Stomach smooth muscle (tissue), 2 donors: Measurements from ENCODE around the gene ZAP70.

Experiments
- H3K27ac ChIP-seq: one replicate; pipeline ENCODE4 v1.7.0; 2013; ENCODE audit warnings: mild to moderate bottlenecking, low read length, inconsistent platforms
- H3K27me3 ChIP-seq, 2 donors: one replicate each; pipeline ENCODE4 v1.7.0; 2013; ENCODE audit warnings: low read length in 2 of 2; ENCODE audit not compliant: insufficient read depth in 2 of 2, control insufficient read depth in 1 of 2
- H3K36me3 ChIP-seq, 2 donors: one replicate each; pipeline ENCODE4 v1.7.0; 2013; ENCODE audit warnings: low read length in 2 of 2; ENCODE audit not compliant: control insufficient read depth in 2 of 2, insufficient read depth in 2 of 2
- H3K4me1 ChIP-seq: one replicate; pipeline ENCODE4 v1.7.0; 2013; ENCODE audit warnings: low read length; ENCODE audit not compliant: control insufficient read depth, insufficient read depth
- H3K4me3 ChIP-seq, 2 donors: one replicate each; pipeline ENCODE4 v1.7.0; 2013; ENCODE audit warnings: low read length in 2 of 2
- H3K9ac ChIP-seq, 2 donors: one replicate each; pipeline ENCODE4 v1.7.0; 2013; ENCODE audit warnings: low read length in 2 of 2, mild to moderate bottlenecking in 1 of 2
- H3K9me3 ChIP-seq, 2 donors: one replicate each; pipeline ENCODE4 v1.7.0; 2013; ENCODE audit warnings: low read length in 2 of 2; ENCODE audit not compliant: control insufficient read depth in 2 of 2
- donor health status: healthy.
- donor health status: Pancreatic carcinoma.

ZAP70 gene

DNA sequence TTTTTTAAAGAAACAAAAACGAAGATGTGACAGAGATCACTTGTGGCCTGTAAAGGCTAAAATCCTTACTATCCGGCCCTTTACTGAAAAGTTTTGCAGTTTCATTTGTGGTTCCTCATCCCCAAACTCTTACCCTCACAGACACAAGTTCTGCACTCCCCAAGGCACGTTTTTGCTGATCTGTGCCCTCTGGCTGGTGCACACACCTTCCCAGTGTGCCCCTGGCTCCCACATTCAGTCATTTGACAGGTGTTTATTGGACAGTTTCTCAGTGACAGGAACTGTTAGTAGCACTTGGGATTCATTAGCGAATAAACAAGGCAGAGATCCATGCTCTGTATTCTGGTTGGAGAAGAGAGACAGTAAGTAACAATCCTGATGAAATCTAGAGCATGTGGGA is 22.8 kb downstream of the ZAP70 start:
- Histone ChIP-seq H3K9me3 (no peaks in the 10 kb centered on the region), H3K4me1 (no peaks in the 10 kb centered on the region), H3K27me3 (no peaks in the 10 kb centered on the region), H3K9ac (no peak overlapping the region), H3K36me3 (no peaks in the 10 kb centered on the region), H3K4me3 (no peak overlapping the region), H3K27ac (no peak overlapping the region)

- Histone ChIP-seq H3K27ac (no peak overlapping the region), H3K27me3 (no peaks in the 10 kb centered on the region), H3K36me3 (no peaks in the 10 kb centered on the region)
Observed at GRCh38 chr2:97736608-97737330, 23.4 kb downstream of the ZAP70 start.

DNA sequence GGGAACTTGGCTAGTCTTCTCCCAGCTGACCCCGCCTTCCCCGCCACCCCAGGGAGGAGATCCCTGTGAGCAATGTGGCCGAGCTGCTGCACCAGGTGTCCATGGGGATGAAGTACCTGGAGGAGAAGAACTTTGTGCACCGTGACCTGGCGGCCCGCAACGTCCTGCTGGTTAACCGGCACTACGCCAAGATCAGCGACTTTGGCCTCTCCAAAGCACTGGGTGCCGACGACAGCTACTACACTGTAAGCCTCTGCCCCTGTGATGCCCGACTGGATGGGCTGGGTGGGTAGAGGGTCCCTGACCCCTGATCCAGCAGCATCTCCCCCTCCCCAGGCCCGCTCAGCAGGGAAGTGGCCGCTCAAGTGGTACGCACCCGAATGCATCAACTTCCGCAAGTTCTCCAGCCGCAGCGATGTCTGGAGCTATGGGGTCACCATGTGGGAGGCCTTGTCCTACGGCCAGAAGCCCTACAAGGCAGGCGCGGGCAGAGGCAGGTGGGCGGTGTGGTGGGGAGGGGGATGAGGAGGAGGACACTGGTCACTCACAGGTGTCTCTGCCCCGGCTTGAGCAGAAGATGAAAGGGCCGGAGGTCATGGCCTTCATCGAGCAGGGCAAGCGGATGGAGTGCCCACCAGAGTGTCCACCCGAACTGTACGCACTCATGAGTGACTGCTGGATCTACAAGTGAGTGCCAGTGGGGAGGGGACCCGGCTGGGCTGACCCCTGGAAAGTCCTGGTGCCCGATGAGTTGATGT is 24.2 kb downstream of the ZAP70 start:
- Histone ChIP-seq H3K27me3 (no peaks in the 10 kb centered on the region), H3K9ac (no peak overlapping the region), H3K4me1 (no peaks in the 10 kb centered on the region), H3K27ac (no peak overlapping the region), H3K36me3 (no peaks in the 10 kb centered on the region), H3K4me3 (no peak overlapping the region), H3K9me3 (no peaks in the 10 kb centered on the region)

More at GRCh38 chr2:97736608-97737330, 23.4 kb downstream of the ZAP70 start:
- Histone ChIP-seq H3K9me3 (no peaks in the 10 kb centered on the region), H3K4me1 (no peaks in the 10 kb centered on the region), H3K9ac (no peak overlapping the region), H3K4me3 (no peak overlapping the region)

- Histone ChIP-seq H3K4me1 (no peaks in the 10 kb centered on the region), H3K27me3 (no peaks in the 10 kb centered on the region), H3K27ac (no peak overlapping the region), H3K4me3 (no peak overlapping the region), H3K9ac (no peak overlapping the region), H3K36me3 (no peaks in the 10 kb centered on the region), H3K9me3 (no peaks in the 10 kb centered on the region)
Observed at GRCh38 chr2:97738179-97739019, 25.0 kb downstream of the ZAP70 start.

- Histone ChIP-seq H3K9me3 (no peaks in the 10 kb centered on the region), H3K9ac (no peak overlapping the region), H3K36me3 (peaks cover 0 to 4% of the 10 kb centered on the region in 2 donors), H3K4me3 (no peak overlapping the region), H3K27me3 (no peaks in the 10 kb centered on the region), H3K4me1 (no peaks in the 10 kb centered on the region), H3K27ac (no peak overlapping the region)
Observed at GRCh38 chr2:97739020-97739892, 25.9 kb downstream of the ZAP70 start.

GRCh38 chr2:97739893-97740245 is 26.5 kb downstream of the ZAP70 start:
- Histone ChIP-seq H3K4me1 (no peaks in the 10 kb centered on the region), H3K9me3 (no peaks in the 10 kb centered on the region), H3K27ac (no peak overlapping the region), H3K36me3 (peaks cover 0 to 4% of the 10 kb centered on the region in 2 donors), H3K4me3 (no peak overlapping the region), H3K27me3 (no peaks in the 10 kb centered on the region), H3K9ac (no peak overlapping the region)

- Histone ChIP-seq H3K27me3 (no peaks in the 10 kb centered on the region), H3K27ac (no peak overlapping the region), H3K9me3 (no peaks in the 10 kb centered on the region), H3K4me1 (no peaks in the 10 kb centered on the region), H3K9ac (no peak overlapping the region), H3K4me3 (no peak overlapping the region), H3K36me3 (peaks cover 0 to 4% of the 10 kb centered on the region in 2 donors)
Observed at GRCh38 chr2:97740590-97741182, 27.3 kb downstream of the ZAP70 start.

DNA sequence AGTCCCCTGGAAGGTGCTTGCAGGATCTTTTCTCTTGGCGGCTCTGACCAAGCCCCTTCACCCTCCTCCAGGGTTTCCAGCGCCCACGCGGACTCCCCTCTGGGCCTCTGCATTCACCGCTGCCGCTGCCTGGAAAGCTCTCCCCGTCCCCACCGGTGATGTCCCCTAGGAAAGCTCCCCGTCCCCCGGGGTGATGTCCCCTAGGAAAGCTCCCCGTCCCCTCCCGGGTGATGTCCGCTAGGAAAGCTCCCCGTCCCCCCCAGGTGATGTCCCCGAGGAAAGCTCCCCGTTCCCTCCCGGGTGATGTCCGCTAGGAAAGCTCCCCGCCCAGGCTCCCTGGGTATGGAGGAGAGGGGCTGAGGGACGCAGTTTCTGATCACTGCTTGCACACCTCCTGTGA is 27.9 kb downstream of the ZAP70 start:
- H3K4me3 ChIP-seq = no peak overlapping the region
- H3K9ac ChIP-seq = no peak overlapping the region
- no peaks in the 10 kb centered on the region for H3K27me3 ChIP-seq
- peaks cover 0 to 4% of the 10 kb centered on the region in 2 donors for H3K36me3 ChIP-seq
- no peak overlapping the region for H3K27ac ChIP-seq
- H3K9me3 ChIP-seq = no peaks in the 10 kb centered on the region
- no peaks in the 10 kb centered on the region for H3K4me1 ChIP-seq

DNA sequence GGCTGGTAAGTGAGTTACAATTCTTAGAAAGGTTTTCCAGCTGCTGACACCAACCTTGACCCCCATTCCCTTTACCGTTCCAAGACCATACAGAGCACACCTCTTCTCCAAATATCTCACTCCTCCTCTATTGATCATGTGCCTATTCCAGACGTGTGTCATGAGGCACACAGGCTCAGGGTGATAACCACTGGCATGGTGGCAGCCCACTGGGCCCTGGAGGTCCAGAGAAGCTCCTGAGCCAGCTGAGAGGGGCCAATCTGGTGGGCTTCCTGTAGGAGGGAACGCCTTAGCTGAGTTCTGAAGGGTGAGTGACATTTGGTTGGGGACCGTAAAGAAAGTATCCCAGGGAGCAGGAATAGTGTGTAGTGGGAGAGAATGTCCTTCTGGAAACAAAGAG is 28.3 kb downstream of the ZAP70 start:
- Histone ChIP-seq H3K4me3 (no peak overlapping the region), H3K27me3 (no peaks in the 10 kb centered on the region), H3K27ac (no peak overlapping the region), H3K9me3 (no peaks in the 10 kb centered on the region), H3K36me3 (peaks cover 0 to 4% of the 10 kb centered on the region in 2 donors), H3K4me1 (no peaks in the 10 kb centered on the region), H3K9ac (no peak overlapping the region)

- Histone ChIP-seq H3K4me3 (no peak overlapping the region), H3K9me3 (no peaks in the 10 kb centered on the region), H3K9ac (no peak overlapping the region), H3K27ac (no peak overlapping the region), H3K27me3 (no peaks in the 10 kb centered on the region), H3K36me3 (peaks cover 0 to 4% of the 10 kb centered on the region in 2 donors), H3K4me1 (peaks cover 5% of the 10 kb centered on the region)
Observed at GRCh38 chr2:97742381-97742847, 29.0 kb downstream of the ZAP70 start.
